Measurements from ENCODE around the gene CAMK4.

CAMK4 gene

GRCh38 chr5:111488353-111488752 lies 264.2 kb downstream of the CAMK4 start:
- no peak for TF ChIP-seq CTCF (conservative IDR thresholded peaks at IDR 0.05; ENCODE audit: low read depth, low read length)
- DNase-seq (ENCODE audit: low read depth) = no peak
- no peak overlapping the region for H3K4me3 ChIP-seq (ENCODE audit: low read length)

GRCh38 chr5:111493031-111493430 lies 268.8 kb downstream of the CAMK4 start:
- H3K4me3 ChIP-seq (ENCODE audit: low read length) = no peak overlapping the region
- DNase-seq (ENCODE audit: low read depth) = no peak
- TF ChIP-seq CTCF (conservative IDR thresholded peaks at IDR 0.05; ENCODE audit: low read depth, low read length) = no peak

GRCh38 chr5:111494355-111494999 lies 270.3 kb downstream of the CAMK4 start:
- H3K4me3 ChIP-seq (ENCODE audit: low read length) = no peak overlapping the region
- TF ChIP-seq CTCF (conservative IDR thresholded peaks at IDR 0.05; ENCODE audit: low read depth, low read length) = no peak
- no peak for DNase-seq (ENCODE audit: low read depth)

- DNase-seq (ENCODE audit: low read depth) = no peak
Observed at GRCh38 chr5:111495159-111495558, 271.0 kb downstream of the CAMK4 start.

GRCh38 chr5:111498346-111498745 lies 274.2 kb downstream of the CAMK4 start:
- no peak overlapping the region for H3K4me3 ChIP-seq (ENCODE audit: low read length)
- no peak for TF ChIP-seq CTCF (conservative IDR thresholded peaks at IDR 0.05; ENCODE audit: low read depth, low read length)
- no peak for DNase-seq (ENCODE audit: low read depth)

More at GRCh38 chr5:111495159-111495558, 271.0 kb downstream of the CAMK4 start:
- TF ChIP-seq CTCF (conservative IDR thresholded peaks at IDR 0.05; ENCODE audit: low read depth, low read length) = no peak
- no peak overlapping the region for H3K4me3 ChIP-seq (ENCODE audit: low read length)

- DNase-seq (ENCODE audit: low read depth) = no peak
- H3K4me3 ChIP-seq (ENCODE audit: low read length) = no peak overlapping the region
- no peak for TF ChIP-seq CTCF (conservative IDR thresholded peaks at IDR 0.05; ENCODE audit: low read depth, low read length)
Observed at GRCh38 chr5:111502956-111503355, 278.8 kb downstream of the CAMK4 start.

- TF ChIP-seq CTCF (conservative IDR thresholded peaks at IDR 0.05; ENCODE audit: low read depth, low read length) = no peak
- H3K4me3 ChIP-seq (ENCODE audit: low read length) = no peak overlapping the region
- no peak for DNase-seq (ENCODE audit: low read depth)
Observed at GRCh38 chr5:111505096-111505495, 280.9 kb downstream of the CAMK4 start.

All from retinal pigment epithelial cell (primary cell).